HG02610 (cell line): Measurements from ENCODE around the gene SPATA25.

Experiments used
- ATAC-seq: cut with Tn5 transposase; IDR thresholded peaks from one replicate; pipeline ENCODE4 v1.9.1; 2021; ENCODE audit warnings: mild to moderate bottlenecking, moderate library complexity; ENCODE audit not compliant: unreplicated experiment

The SPATA25 gene

GRCh38 chr20:45841407-45842129, 45.9 kb downstream of the SPATA25 start:
- ATAC-seq: no peak

- no peak for ATAC-seq
Measured at GRCh38 chr20:45840700-45841198, 46.7 kb downstream of the SPATA25 start.

DNA sequence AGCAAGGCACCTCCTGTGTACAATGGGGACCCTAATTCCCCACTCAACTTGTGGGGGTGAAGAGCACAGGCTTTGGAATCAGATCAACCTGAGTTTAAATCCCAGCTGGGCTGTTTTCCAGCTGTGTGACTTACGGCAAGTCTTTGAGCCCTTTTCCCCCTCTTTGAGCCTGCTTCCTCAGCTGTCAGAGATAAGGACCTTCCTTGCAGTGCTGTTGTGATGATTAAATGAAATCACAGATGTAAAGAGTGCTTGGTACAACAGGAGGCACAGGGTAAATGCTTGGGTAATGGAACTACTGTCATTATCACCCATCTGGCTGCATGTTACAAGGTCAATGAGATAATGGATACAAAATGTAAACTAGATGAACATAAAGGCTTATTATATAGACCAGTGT, 50.6 kb downstream of the SPATA25 start:
- no peak for ATAC-seq
